Retina (tissue), 1 donor: Measurements from ENCODE around the gene ZC3H18.

Source experiments
- DNase-seq: peaks from one replicate; pipeline ENCODE4 v3.0.0-alpha.2; 2016

ZC3H18 gene

GRCh38 chr16:88533381-88533917, 36.8 kb upstream of the ZC3H18 start:
- no peak for DNase-seq

- peak; percentile 63 for DNase-seq
These were observed 36.1 kb upstream of the ZC3H18 start for GRCh38 chr16:88533932-88534637.

DNA sequence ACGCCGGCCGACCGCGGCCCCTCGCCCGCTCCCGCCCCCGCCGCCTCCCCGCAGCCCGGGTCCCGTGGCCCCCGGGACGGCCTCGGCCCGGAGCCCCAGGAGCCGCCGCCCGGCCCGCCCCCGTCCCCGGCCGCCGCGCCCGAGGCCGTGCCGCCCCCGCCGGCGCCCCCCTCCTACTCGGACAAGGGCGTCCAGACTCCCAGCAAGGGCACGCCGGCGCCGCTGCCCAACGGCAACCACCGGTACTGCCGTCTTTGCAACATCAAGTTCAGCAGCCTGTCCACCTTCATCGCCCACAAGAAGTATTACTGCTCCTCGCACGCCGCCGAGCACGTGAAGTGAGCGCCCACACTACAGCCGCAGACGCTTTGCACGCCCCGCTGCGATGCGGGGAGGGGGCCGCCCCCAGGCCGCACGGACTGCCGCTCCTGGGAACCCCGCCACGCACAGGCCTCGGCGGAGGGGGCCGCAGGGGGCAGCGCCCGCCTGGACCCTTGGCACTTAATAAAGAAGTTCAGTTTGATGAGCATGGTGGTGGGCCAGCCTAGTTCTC, 35.5 kb upstream of the ZC3H18 start:
- peak; percentile 48 for DNase-seq

DNA sequence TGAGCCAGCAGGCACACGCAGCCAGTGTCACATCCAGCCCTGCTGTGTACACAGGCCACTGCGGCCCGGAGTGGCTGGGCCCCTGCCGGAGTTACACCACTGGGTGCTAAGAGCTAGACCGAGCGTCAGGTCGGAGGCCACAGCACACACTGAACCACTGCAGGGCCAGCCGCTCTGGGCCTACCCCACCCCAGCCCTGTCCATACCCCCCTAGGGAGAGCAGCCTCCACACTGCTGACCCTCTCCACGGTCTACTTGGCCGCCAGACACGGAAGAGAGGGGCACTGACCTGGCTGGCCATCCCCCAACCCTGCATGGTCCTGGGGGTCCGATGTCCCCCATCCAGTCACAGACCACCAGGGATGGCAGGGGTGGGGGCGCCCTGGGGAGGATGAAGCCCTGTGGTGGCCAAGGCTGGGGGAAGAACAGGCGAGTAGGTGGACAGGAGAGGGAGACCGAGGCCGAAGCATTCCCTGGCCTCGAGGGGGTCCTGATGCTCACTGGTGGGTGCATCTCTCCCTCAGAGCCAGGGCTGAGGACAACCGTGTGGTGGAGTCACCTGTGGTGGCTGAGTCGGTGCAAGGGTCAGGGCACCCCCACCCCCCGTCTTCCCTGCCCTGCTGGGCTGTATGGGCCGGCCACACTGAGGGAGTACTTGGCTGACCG, 34.9 kb upstream of the ZC3H18 start:
- peak; percentile 11 for DNase-seq

- DNase-seq: no peak
These were observed 34.4 kb upstream of the ZC3H18 start for GRCh38 chr16:88535857-88536222.

DNA sequence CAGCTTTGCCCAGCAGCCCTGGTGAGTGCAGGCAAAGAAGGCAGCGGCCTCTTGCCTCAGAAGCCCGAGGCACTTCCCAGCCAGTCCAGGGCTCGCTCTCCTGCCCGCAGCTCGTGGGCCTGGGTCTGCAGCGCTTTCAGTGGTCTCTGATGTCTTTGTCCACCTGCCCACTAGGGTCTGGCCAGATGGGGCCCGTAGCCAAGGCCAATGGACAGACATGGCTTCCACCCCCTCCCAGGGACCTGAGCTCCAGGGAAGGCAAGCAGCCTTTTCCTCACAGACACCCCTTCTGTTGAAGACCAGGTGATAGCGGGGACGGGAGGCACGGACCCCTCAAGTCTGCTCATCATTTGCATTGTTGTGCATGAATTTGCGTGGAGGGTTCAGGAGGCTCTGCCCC, 33.7 kb upstream of the ZC3H18 start:
- peak; percentile 7 for DNase-seq

DNA sequence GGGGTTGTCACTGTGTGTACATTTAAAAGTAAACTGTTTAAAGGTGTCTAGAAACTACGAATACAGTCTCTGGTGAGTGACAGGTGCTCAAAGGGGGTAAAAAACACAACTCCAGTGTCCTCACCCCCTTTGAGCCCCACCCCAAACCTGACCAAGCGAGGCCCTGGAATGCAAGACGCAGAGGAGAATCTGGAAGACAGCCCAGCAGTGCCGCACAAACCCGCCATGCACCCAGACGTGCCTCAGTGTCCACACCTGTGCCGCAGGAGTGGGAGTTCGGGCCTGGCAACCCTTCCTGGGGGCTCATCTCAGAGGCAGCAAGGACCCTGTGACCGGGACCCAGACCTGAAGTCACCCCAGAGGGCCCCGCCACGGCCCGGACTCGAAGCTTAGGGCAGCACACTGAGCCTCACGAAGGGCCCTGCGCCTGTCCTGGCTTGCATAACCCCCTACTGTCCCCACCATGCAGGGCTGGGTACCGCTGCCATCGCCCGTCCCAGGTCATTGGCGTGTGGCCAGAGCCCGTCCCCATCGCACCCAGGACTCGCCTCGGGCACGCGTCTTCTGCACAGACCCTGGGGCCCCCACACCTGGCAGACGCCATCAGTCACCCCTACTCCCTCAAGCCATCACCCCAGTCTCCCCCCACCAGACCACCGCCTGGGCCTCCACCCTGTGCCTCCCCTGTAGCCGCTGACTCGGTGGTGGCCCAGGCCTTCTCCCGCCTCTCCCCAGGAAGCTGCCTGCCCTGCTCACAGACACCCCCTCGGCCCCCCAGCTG, 33.0 kb upstream of the ZC3H18 start:
- peak; percentile 10 for DNase-seq

DNA sequence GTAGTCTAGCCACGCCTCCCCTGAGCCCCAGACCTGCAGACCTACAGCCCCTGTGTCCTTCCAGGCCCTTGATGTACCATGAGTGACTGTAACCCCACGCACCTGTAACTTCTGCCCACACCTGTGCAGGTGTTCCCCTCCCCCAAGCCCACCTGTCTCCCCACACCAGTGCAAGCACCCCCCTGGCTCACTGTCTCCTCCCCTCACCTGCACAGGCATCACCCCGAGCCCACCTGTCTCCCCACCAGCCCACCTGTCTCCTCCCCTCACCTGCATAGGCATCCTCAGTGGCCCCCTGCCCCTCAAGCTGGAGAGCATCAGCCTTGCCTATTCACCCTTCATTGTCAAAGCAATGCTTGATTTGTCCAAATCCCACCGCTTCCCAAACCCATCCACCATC, 32.3 kb upstream of the ZC3H18 start:
- DNase-seq: no peak

DNA sequence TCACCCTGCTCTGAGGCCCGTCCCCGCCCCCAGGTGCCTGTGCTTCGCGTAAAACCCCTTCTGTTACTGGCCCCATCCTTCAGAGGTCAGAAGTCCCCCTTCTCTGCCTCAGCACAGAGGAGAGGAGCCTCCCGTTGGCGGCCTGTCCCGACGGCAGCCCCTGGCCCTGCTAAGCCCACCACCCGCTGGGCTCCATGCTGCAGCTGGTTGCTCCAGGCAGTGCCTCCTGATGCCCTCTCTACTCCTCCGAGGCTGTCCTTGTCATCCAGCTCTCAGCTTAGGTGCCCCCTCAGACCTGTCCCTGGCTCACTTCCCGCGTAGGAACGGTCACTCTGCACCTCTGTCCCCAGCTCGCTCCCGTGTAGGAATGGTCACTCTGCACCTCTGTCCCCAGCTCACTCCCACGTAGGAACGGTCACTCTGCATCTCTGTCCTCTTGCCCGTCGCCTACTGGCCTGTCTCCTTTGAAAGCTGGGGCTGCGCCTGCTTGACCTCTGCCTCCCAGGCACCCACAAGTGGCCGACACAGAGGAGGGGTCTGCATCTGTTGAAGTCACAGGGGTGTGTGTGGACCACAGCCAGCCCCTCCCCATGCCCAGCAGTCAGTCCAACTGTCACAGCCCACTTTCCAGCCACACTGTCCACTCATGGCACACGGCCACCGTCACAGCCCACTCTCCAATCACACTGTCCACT, 31.7 kb upstream of the ZC3H18 start:
- peak; percentile 55 for DNase-seq

- DNase-seq: peak; percentile 43
These were observed 30.9 kb upstream of the ZC3H18 start for GRCh38 chr16:88539261-88539651.

DNA sequence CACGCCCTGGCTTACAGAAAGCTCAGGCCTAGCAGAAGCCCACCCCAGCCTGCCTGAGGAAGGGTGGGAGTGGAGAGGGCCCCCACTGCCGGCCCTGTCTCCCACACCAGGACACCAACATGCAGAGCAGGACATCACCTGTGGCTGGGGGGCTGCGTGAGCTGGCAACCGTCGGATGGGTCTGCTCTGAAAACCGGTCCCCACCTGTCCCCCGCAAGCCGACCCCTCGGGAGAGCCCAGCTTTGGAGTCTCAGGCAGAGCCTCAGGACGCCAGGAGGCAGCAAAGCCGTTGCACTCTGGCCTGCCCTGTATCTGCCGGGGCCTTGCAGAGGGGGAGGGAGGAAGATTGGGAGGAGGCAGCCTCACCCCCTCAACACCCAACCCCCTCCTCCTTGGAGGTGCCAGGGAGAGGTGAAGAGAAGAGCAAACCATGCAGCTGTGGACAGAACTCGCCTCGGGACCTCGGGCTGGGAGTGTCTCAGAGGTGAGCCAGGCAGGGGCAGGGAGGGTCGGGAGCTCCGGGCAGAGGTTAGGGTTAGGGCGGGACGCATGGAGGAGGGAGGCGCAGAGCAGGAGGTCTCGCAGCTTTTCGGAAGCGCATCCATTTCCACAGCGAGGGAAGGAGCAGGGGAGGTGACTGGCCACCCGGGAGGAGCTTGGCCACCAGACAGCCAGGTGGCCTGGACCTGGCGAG, 30.4 kb upstream of the ZC3H18 start:
- DNase-seq: peak; percentile 38

DNA sequence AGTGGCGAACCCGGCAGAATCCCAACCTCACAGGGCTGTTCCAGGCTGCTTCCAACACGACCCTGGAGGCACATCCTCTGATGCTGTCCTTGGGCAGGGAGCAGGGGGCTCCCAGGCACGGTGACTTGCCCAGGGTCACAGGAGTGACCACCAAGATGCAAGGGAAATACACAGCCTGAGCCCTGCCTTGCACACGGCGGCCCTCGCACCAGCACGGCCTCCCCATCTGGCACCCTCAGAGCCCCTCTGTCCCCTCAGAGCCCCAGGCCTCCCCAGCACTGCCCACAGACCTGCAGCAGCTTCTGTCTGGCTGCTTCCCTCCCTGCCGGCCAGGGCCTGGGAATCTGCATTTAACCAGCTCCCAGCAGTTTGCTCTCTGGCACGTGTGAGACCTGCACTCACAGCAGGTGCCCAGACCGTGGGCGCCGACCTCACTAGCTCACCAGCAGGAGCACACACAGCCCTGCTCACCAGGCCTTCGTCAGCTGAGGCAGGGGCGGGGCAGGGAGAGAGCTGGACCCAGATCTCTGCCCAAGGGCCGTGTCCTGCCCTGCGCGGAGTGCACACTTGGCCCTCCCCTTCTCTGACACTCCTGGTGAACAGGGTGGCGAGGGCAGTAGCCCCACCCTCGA, 29.7 kb upstream of the ZC3H18 start:
- DNase-seq: peak; percentile 17

DNA sequence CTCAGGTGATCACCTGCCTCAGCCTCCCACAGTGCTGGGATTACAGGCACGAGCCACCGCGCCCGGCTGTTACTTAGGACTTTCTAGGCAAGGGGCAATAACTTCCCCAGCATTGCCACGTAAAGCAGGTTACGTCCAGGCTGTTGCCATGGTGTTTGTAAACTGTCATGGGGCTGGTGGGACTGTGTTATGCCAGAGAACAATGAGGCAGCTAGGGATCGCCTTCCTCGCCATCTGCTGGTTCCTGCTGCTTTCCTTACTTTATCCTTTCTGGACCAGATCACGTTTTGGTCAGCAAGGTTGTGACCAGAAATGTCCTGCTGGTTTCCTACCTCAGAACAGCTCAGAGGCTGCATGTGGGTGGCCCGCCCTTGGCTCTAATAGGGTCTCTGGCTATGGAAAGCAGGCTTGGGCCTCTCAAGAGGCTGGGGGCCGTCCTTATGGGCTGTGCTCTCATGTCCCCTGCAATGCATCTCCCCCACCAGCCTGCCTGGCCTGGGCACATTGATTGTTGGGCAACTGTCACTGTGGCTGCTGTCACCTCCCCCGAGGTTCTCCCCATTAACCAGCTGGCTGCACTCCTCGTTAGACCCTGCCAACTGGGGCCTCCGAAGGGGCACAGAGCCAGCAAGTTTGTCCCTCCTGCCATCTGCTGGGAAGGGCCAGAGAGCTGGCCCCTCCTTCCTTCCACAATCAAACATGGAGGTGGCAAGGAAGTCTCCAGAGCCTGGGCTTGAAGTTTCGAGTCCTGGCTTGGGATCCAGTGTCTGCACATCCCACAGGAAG, 28.2 kb upstream of the ZC3H18 start:
- peak; percentile 43 for DNase-seq

DNA sequence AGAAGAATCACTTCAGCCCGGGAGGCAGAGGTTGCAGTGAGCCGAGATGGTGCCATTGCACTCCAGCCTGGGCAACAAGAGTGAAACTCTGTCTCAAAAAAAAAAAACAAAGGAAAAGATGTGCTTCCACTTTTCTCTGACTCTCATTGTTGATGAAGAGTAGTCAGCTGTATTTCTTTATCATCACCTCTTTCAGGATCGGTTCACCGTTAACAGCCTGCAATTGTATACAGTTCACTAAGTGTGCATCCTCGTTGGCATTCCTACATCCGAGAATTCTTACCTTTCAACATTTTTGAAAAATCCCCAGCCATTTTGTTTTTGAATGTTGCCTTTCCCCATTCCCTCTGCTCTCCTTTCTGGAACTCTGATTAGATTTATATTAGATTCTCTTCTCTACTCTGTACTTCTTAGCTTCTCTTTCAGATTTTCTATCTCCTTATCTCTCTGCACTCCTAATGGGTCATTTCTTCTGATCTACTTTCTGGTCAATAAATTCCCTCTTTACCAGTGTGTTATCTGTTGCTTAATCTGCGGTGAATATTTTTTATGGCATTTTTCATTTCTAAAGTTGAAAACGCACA, 26.9 kb upstream of the ZC3H18 start:
- DNase-seq: no peak

DNA sequence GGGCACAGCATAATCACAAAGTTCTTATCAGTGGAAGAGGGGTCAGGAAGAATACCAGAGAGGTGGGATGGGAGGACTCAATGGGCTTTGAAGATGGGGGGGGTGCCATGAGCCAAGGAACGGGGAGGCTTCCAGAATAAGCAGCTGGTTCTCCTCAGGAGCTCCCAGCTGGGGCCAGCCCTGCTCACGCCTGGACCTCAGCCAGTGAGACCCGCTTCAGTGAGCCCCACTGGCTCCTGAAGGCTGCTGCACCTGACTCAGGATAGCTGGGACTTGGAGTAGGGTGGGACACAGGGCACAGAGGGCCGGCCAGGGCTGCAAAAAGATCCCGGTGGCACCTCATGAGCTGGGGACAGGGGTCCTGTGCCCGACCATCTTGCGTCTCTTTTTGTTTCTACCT, 24.4 kb upstream of the ZC3H18 start:
- DNase-seq: no peak

GRCh38 chr16:88548131-88548874, 21.9 kb upstream of the ZC3H18 start:
- DNase-seq: no peak

DNA sequence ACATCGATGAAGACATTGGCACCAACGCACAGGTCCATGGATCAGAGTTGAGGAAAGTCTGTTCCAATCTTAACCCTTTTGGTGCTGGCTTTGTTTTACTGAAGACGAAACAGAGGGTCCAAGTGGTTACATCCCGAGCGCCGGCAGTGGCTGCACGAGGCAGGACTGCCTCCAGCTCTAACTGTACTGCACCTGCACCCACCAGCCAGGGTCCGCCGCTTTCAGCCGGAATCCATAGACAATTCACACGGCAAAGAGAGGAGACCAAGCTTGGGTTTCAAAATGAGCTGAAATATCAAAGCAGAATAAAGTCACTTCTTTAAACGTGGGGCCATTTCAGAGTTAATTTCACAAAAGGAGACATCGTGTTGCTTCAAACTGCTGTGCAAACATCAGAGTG, 21.2 kb upstream of the ZC3H18 start:
- DNase-seq: no peak

- DNase-seq: no peak
These were observed 20.4 kb upstream of the ZC3H18 start for GRCh38 chr16:88549671-88550245.

DNA sequence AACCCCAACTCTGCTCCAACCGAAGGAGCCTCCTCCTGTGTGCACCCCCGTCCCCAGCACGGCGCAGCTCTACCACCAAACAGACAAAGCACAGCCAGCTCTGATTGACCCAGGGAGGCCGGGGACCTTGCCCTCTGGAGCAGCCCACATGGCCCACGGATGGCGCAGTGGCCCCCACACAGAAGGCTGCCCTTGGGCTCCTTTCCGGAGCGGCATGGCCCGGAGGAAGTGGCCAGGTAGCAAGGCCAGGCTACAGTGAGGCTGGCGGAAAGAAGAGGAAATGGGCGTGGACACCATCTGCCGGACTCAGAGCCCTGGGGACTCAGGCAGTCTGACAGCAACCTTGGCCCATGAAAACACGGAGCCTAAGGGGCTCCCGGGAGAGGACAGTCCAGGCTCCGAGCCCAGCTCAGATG, 19.9 kb upstream of the ZC3H18 start:
- DNase-seq: peak; percentile 29
